Endothelial cell of umbilical vein (primary cell): ENCODE results near the gene ZDHHC16. TPM values are rescaled to one million over a fixed set of nuclear protein-coding genes. Genes with fewer than 3 reads are reported as not detected.

Experiments used
- BruUV-seq: library from RNA; stranded (reverse); fragments of 400-500 nt; replicated peaks from 2 replicates; lab custom pipeline; 2021; lab: Mats Ljungman, UMichigan
- CTCF ChIA-PET: fragments of 300-600, 350-600 bp; sonication (Branson Sonifier 250); formaldehyde crosslinking; loops from one replicate; lab custom pipeline; 2021; ENCODE audit warnings: antibody characterized with exemption, inconsistent platforms; lab: Charles Lee
- POLR2A ChIA-PET: fragments of 300-600, 350-600 bp; sonication (Branson Sonifier 250); formaldehyde crosslinking; loops from one replicate; lab custom pipeline; 2021; ENCODE audit warnings: antibody characterized with exemption, inconsistent platforms; lab: Charles Lee
- DNase-seq: peaks from one replicate; pipeline ENCODE4 v3.0.0-alpha.2; 2011; ENCODE audit warnings: low read depth, low spot score
- FAIRE-seq: peaks from 2 replicates; lab custom pipeline; 2011; peaks lifted over from hg19 to GRCh38; lab: Jason Lieb, UNC
- H2AFZ ChIP-seq: 2 replicates; pipeline ENCODE4 v1.6.0; 2012; ENCODE audit warnings: low read depth, low read length, control low read depth, inconsistent platforms
- H3K27ac ChIP-seq: 2 replicates; pipeline ENCODE4 v1.5.1; 2011; ENCODE audit warnings: low read depth, mild to moderate bottlenecking, control low read depth, low read length, moderate library complexity; ENCODE audit not compliant: insufficient read depth
- H3K27me3 ChIP-seq, 2 experiments: 2 replicates each; pipeline versions ENCODE4 v1.6.0 to v1.6.1; 2011; ENCODE audit warnings: low read length in 2 of 2, mixed read lengths in 1 of 2; ENCODE audit not compliant: control insufficient read depth in 2 of 2, insufficient read depth in 2 of 2
- H3K36me3 ChIP-seq, 2 experiments: 2 replicates in 1 of 2; 3 replicates in 1 of 2; pipeline ENCODE4 v1.5.1; 2011; ENCODE audit warnings: low read length in 2 of 2, mild to moderate bottlenecking in 1 of 2, moderate library complexity in 1 of 2; ENCODE audit not compliant: control insufficient read depth in 2 of 2, insufficient read depth in 2 of 2; ENCODE audit errors: extremely low read depth in 1 of 2
- H3K4me1 ChIP-seq: 3 replicates; pipeline ENCODE4 v1.5.1; 2011; ENCODE audit warnings: mild to moderate bottlenecking, low read length; ENCODE audit not compliant: control insufficient read depth, insufficient read depth; ENCODE audit errors: extremely low read depth
- H3K4me2 ChIP-seq: 2 replicates; pipeline ENCODE4 v1.6.1; 2011; ENCODE audit warnings: low read length, control low read depth, mixed read lengths; ENCODE audit not compliant: insufficient read depth
- H3K4me3 ChIP-seq, 3 experiments: fragments of 200-600 bp in 1 of 3; sonication (generic), shearing (Covaris generic) in 1 of 3; replicated peaks in 1 of 3; 2 replicates each; pipeline ENCODE4 v1.5.1; 2011 to 2016; ENCODE audit warnings: control low read depth in 3 of 3, low read length in 3 of 3, mild to moderate bottlenecking in 2 of 3, inconsistent platforms in 1 of 3, low read depth in 1 of 3, moderate library complexity in 1 of 3; ENCODE audit not compliant: insufficient read depth in 1 of 3
- H3K79me2 ChIP-seq: 2 replicates; pipeline ENCODE4 v1.6.0; 2012; ENCODE audit warnings: low read length, inconsistent platforms; ENCODE audit not compliant: control insufficient read depth, insufficient read depth
- H3K9ac ChIP-seq: replicated peaks from 2 replicates; pipeline ENCODE3; 2011; ENCODE audit warnings: low read length, control low read depth; ENCODE audit not compliant: insufficient read depth; ENCODE audit errors: extremely low read depth
- H3K9me1 ChIP-seq: replicated peaks from 3 replicates; pipeline ENCODE4 v1.6.0; 2011; ENCODE audit warnings: mild to moderate bottlenecking, low read length; ENCODE audit not compliant: control insufficient read depth, insufficient read depth; ENCODE audit errors: extremely low read depth
- H3K9me3 ChIP-seq: replicated peaks from 2 replicates; pipeline ENCODE4 v1.5.1; 2012; ENCODE audit warnings: low read length, inconsistent platforms; ENCODE audit not compliant: control insufficient read depth, insufficient read depth
- H4K20me1 ChIP-seq: replicated peaks from 2 replicates; pipeline ENCODE3; 2011; ENCODE audit warnings: mild to moderate bottlenecking, low read length; ENCODE audit not compliant: control insufficient read depth, insufficient read depth; ENCODE audit errors: extremely low read depth
- CTCF ChIP-seq, 2 donors: IDR thresholded peaks; 1 replicate in 1 of 2; 2 replicates in 1 of 2; pipeline ENCODE4 v1.5.1; 2011; ENCODE audit warnings: low read length in 2 of 2, mild to moderate bottlenecking in 2 of 2, moderate library complexity in 2 of 2, control low read depth in 1 of 2, inconsistent platforms in 1 of 2, low read depth in 1 of 2; ENCODE audit not compliant: insufficient read depth in 1 of 2; ENCODE audit errors: extremely low read depth in 1 of 2
- EZH2 ChIP-seq: IDR thresholded peaks from 2 replicates; pipeline ENCODE4 v1.6.1; 2012; ENCODE audit warnings: borderline replicate concordance, low read depth, mild to moderate bottlenecking, moderate library complexity, low read length, inconsistent platforms; ENCODE audit not compliant: severe bottlenecking
- FOS ChIP-seq: IDR thresholded peaks from 2 replicates; pipeline ENCODE4 v1.6.1; 2011; ENCODE audit warnings: mild to moderate bottlenecking, low read length, moderate library complexity, borderline replicate concordance; ENCODE audit not compliant: insufficient read depth
- GATA2 ChIP-seq: IDR thresholded peaks from 2 replicates; pipeline ENCODE4 v1.7.0; 2011; ENCODE audit warnings: low read depth, mild to moderate bottlenecking, moderate library complexity, mixed read lengths, low read length; ENCODE audit not compliant: insufficient read length, insufficient read depth
- JUN ChIP-seq: IDR thresholded peaks from 2 replicates; pipeline ENCODE4 v1.6.1; 2011; ENCODE audit warnings: borderline replicate concordance, low read depth; ENCODE audit not compliant: insufficient read length, insufficient read depth
- MAX ChIP-seq: IDR thresholded peaks from 2 replicates; pipeline ENCODE4 v1.6.1; 2011; ENCODE audit not compliant: insufficient read depth, insufficient read length
- MYC ChIP-seq: IDR thresholded peaks from one replicate; pipeline ENCODE4 v1.6.1; 2011; ENCODE audit warnings: mild to moderate bottlenecking, low read depth, low read length
- POLR2A ChIP-seq: IDR thresholded peaks from 2 replicates; pipeline ENCODE4 v1.6.1; 2012; ENCODE audit warnings: low read depth, mild to moderate bottlenecking, control low read depth, low read length
- POLR2AphosphoS5 ChIP-seq: IDR thresholded peaks from 2 replicates; pipeline ENCODE4 v1.6.1; 2012; ENCODE audit warnings: low read depth, mild to moderate bottlenecking, control low read depth, low read length, moderate library complexity; ENCODE audit not compliant: insufficient read depth
- dilution Hi-C: fragments of 300-500 bp; cut with MboI; formaldehyde crosslinking; loops from one replicate; pipeline ENCODE4 v1.15.0; 2019; ENCODE audit warnings: low sequenced_read_pairs; ENCODE audit not compliant: extremely low pct_ligation_motif_present
- intact Hi-C: fragments of 100-400 bp; cut with micrococcal nuclease; formaldehyde crosslinking; loops from one replicate; pipeline ENCODE4 v1.10.0; 2022
- polyA plus RNA-seq, 4 experiments: library from polyadenylated mRNA; depleted of rRNA in 3 of 4; stranded (reverse) in 3 of 4; unstranded in 1 of 4; fragments of >200 nt; gene quantifications; 2 replicates each; pipeline versions ENCODE4 v1.2.1 to v1.2.3, GENCODE V29; 2011 to 2012; ENCODE audit warnings: missing spikeins in 1 of 4
- total RNA-seq: library from RNA; stranded (reverse); gene quantifications from 2 replicates; pipeline ENCODE4 v1.2.3, GENCODE V29; 2021

Gene ZDHHC16
- total and polyA plus RNA-seq, 2 donors (not counting 3 experiments of a cell fraction or from before 2014, with no cell fraction given) = 52.0 to 125 TPM

GRCh38 chr10:97502916-97503315, 56.9 kb downstream of the ZDHHC16 start:
- intact Hi-C loops = no loop called here
- no peak for FAIRE-seq

More at GRCh38 chr10:97502916-97503315, 56.9 kb downstream of the ZDHHC16 start:
- Histone ChIP-seq H3K9me3 (no peaks in the 10 kb centered on the region), H2AFZ (no peak overlapping the region), H3K36me3 (no peaks in the 10 kb centered on the region), H3K4me3 (no peak overlapping the region), H3K79me2 (peaks cover 43% of the 10 kb centered on the region), H3K4me2 (no peak overlapping the region), H3K27ac (no peak overlapping the region), H3K9me1 (no peaks in the 10 kb centered on the region), H3K4me1 (peaks cover 12% of the 10 kb centered on the region), H4K20me1 (no peaks in the 10 kb centered on the region), H3K27me3 (no peaks in the 10 kb centered on the region), H3K9ac (no peak overlapping the region)
- no peak for DNase-seq
- ChIA-PET POLR2A (no interaction called here), CTCF (interaction anchor here (1.4 kb wide), 1 partner anchor 31 kb away, joined by 3 read pairs; no protein-coding TSS in a partner anchor)
- no peak for TF ChIP-seq CTCF (IDR thresholded peaks at IDR 0.05; ENCODE audit: extremely low read depth in 1 of 2, insufficient read depth in 1 of 2, low read depth in 1 of 2, low read length in 2 of 2)
- no peak for TF ChIP-seq GATA2
- no peak for TF ChIP-seq FOS
- TF ChIP-seq JUN = no peak
- TF ChIP-seq MYC = no peak
- no peak for TF ChIP-seq POLR2AphosphoS5
- TF ChIP-seq POLR2A = no peak
- TF ChIP-seq EZH2 = no peak
- no peak for TF ChIP-seq MAX
- dilution Hi-C loops = no loop called here
- no TSS peak for BruUV-seq
